AG09319 (cell line): ENCODE measurements around the gene MRPL55.

Experiments
- DNase-seq: peaks from one replicate; pipeline ENCODE4 v3.0.0-alpha.2; 2010; ENCODE audit warnings: low read depth; ENCODE audit errors: extremely low read depth
- CTCF ChIP-seq: IDR thresholded peaks from 2 replicates; pipeline ENCODE4 v1.5.1; 2011; ENCODE audit warnings: low read depth, mild to moderate bottlenecking, inconsistent platforms, low read length, moderate library complexity

MRPL55 gene

GRCh38 chr1:228131766-228132165 is 22.7 kb upstream of the MRPL55 start:
- no peak for TF ChIP-seq CTCF
- DNase-seq, result no peak

GRCh38 chr1:228125185-228125584 is 16.1 kb upstream of the MRPL55 start:
- DNase-seq, result no peak
- TF ChIP-seq CTCF, result no peak

- DNase-seq, result no peak
- no peak for TF ChIP-seq CTCF
These were observed 14.4 kb upstream of the MRPL55 start for GRCh38 chr1:228123505-228123904.

GRCh38 chr1:228122921-228123441 is 13.9 kb upstream of the MRPL55 start:
- no peak for DNase-seq
- no peak for TF ChIP-seq CTCF

GRCh38 chr1:228120857-228121489 is 11.9 kb upstream of the MRPL55 start:
- no peak for TF ChIP-seq CTCF
- no peak for DNase-seq

GRCh38 chr1:228120351-228120750 is 11.3 kb upstream of the MRPL55 start:
- DNase-seq, result no peak
- no peak for TF ChIP-seq CTCF

GRCh38 chr1:228118040-228118439 is 8.9 kb upstream of the MRPL55 start:
- no peak for DNase-seq
- no peak for TF ChIP-seq CTCF
